Small intestine (tissue), 7 donors: ENCODE data around the gene MIX23. TPM values are rescaled to one million over a fixed set of nuclear protein-coding genes. Genes with fewer than 3 reads are reported as not detected.

Experiments
- DNase-seq, 2 donors: peaks; one replicate each; pipeline versions ENCODE4 v3.0.0 to v3.0.0-alpha.2; 2013
- FAIRE-seq: peaks from 2 replicates; lab custom pipeline; 2012; peaks lifted over from hg19 to GRCh38; lab: Jason Lieb, UNC
- H3K27ac ChIP-seq, 3 donors: one replicate each; pipeline ENCODE4 v1.5.1; 2013; ENCODE audit warnings: low read length in 2 of 3, mild to moderate bottlenecking in 2 of 3, control low read depth in 1 of 3, inconsistent platforms in 1 of 3, low read depth in 1 of 3, moderate library complexity in 1 of 3
- H3K27me3 ChIP-seq, 3 donors: one replicate each; pipeline ENCODE4 v1.6.1; 2013; ENCODE audit warnings: low read length in 3 of 3, inconsistent platforms in 1 of 3; ENCODE audit not compliant: control insufficient read depth in 3 of 3, insufficient read depth in 3 of 3
- H3K36me3 ChIP-seq, 3 donors: one replicate each; pipeline ENCODE4 v1.6.1; 2013; ENCODE audit warnings: low read length in 3 of 3, inconsistent platforms in 1 of 3, low read depth in 1 of 3, mild to moderate bottlenecking in 1 of 3, moderate library complexity in 1 of 3; ENCODE audit not compliant: control insufficient read depth in 3 of 3, insufficient read depth in 2 of 3
- H3K4me1 ChIP-seq, 3 donors: one replicate each; pipeline ENCODE4 v1.6.1; 2013; ENCODE audit warnings: low read length in 2 of 3, inconsistent platforms in 1 of 3, low read depth in 1 of 3, mild to moderate bottlenecking in 1 of 3, moderate library complexity in 1 of 3; ENCODE audit not compliant: control insufficient read depth in 3 of 3, insufficient read depth in 2 of 3
- H3K4me3 ChIP-seq, 3 donors: one replicate each; pipeline ENCODE4 v1.5.1; 2013; ENCODE audit warnings: low read length in 3 of 3, control low read depth in 1 of 3, inconsistent platforms in 1 of 3, low read depth in 1 of 3, mild to moderate bottlenecking in 1 of 3, moderate library complexity in 1 of 3
- H3K9me3 ChIP-seq, 2 donors: one replicate each; pipeline ENCODE4 v1.6.1; 2013; ENCODE audit warnings: low read depth in 1 of 2, low read length in 1 of 2; ENCODE audit not compliant: control insufficient read depth in 2 of 2, insufficient read depth in 1 of 2
- WGBS, 3 donors: extraction: QIAGEN DNeasy Blood & Tissue Kit; methylation state at CpG; one replicate each; pipeline ENCODE4 v1.1.7; 2013; 5-methylcytosine and 5-hydroxymethylcytosine counted together
- polyA plus RNA-seq, 4 donors: library from polyadenylated mRNA; stranded (reverse) in 3 of 4; unstranded in 1 of 4; fragments of 200-250 nt in 3 of 4; fragments of 120-200 nt in 1 of 4; gene quantifications; one replicate each; pipeline versions ENCODE4 v1.2.1 to v1.2.3, GENCODE V29; 2013
- donor health status: healthy with polysubstance abuse.
- donor health status: control.
- donor health status: control.
- donor health status: Bipolar disorder and iron deficiency.
- donor health status: healthy.

Gene MIX23
- polyA plus RNA-seq, 4 donors: 29.2 to 53.0 (median 45.8) TPM

DNA sequence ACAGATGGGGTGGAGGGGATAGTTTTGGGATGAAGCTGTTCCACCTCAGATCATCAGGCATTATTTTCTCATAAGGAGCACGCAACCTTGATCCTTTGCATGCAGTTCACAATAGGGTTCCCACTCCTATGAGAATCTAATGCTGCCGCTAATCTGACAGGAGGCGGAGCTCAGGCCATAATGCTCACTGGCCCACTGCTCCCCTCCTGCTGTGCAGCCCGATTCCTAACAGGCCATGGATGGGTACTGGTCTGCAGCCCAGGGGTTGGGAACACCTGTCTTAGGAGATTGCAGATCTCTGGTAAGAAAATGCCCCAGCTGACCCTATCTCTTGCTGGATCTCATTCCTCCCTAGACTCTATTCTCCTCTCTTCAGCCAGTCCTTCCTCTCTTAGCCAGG lies 51.1 kb downstream of the MIX23 start:
- H3K27ac ChIP-seq: no peak overlapping the region
- no peaks in the 10 kb centered on the region for H3K9me3 ChIP-seq

DNA sequence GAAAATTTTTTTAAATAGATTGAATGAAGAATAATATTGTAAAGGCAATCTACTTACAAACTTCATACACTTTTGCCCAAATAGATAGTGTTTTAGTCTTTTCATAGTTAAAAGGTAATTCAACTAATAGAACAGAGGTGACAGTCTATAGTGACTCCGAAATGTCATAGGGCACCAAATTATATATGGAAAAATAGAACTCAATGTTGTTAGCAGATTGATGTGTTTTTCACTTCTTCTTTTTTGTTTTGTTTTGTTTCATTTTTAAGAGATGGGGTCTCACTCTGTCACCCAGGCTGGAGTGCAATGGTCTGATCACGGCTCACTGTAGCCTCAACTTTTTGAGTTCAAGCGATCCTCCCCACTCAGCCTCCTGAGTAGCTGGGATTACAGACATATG lies 57.3 kb downstream of the MIX23 start:
- Histone ChIP-seq H3K27ac (no peak overlapping the region), H3K4me3 (no peak overlapping the region), H3K4me1 (no peaks in the 10 kb centered on the region), H3K9me3 (no peaks in the 10 kb centered on the region), H3K27me3 (no peaks in the 10 kb centered on the region), H3K36me3 (no peaks in the 10 kb centered on the region)
- no peak for DNase-seq
- no peak for FAIRE-seq
- 82 to 100% (median 94%) methylated on average over 3 of the region's 3 CpGs for WGBS, 3 donors

More for the DNA sequence above, 51.1 kb downstream of the MIX23 start:
- Histone ChIP-seq H3K27me3 (peaks cover 0 to 3% (median 0%) of the 10 kb centered on the region in 3 donors), H3K4me3 (no peak overlapping the region), H3K4me1 (no peaks in the 10 kb centered on the region), H3K36me3 (no peaks in the 10 kb centered on the region)
- no peak for DNase-seq
- FAIRE-seq: no peak
- 72 to 97% (median 85%) methylated on average over 4 of the region's 4 CpGs for WGBS, 3 donors

DNA sequence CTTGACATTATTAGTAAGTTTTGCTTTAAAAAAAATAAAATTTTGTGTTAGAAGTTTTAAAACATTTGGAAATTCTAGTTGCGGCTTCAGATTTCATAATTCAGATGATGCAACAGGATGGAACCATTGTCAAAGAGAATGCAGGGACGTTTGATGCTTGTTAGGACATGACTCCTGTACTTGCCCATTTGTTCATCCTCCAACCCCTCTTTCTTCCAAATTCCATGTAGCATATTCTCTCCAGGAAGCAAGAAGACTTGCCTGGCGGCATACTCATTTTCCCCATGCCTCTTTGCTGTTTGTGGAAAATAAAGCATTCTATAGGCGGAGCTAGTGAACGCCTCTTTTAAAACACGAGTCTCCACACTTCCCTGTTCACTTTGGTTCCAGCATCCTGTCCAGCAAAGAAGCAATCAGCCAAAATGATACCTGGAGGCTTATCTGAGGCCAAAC lies 58.1 kb downstream of the MIX23 start, which contains the start of gene CSTA:
TSS of gene CSTA (plus strand) at position 378 of the 453 bp plus-strand sequence. CDS start at position 423, 45 bp downstream.
- no peaks in the 10 kb centered on the region for H3K27me3 ChIP-seq
- WGBS, 3 donors: 60 to 69% (median 61%) methylated on average over 6 of the region's 6 CpGs
- no peaks in the 10 kb centered on the region for H3K4me1 ChIP-seq
- FAIRE-seq (no peak), DNase-seq (no peak)
- no peaks in the 10 kb centered on the region for H3K9me3 ChIP-seq
- no peak within 1 kb of the TSS for H3K27ac ChIP-seq
- no peaks in the 10 kb centered on the region for H3K36me3 ChIP-seq
- H3K4me3 ChIP-seq: no peak within 1 kb of the TSS

GRCh38 chr3:122322095-122323075 lies 60.6 kb downstream of the MIX23 start:
- DNase-seq (no peak), FAIRE-seq (no peak)
- no peaks in the 10 kb centered on the region for H3K27me3 ChIP-seq
- H3K36me3 ChIP-seq: no peaks in the 10 kb centered on the region
- H3K9me3 ChIP-seq: no peaks in the 10 kb centered on the region
- 58 to 61% (median 60%) methylated on average over 5 of the region's 5 CpGs for WGBS, 3 donors
- no peak overlapping the region for H3K4me3 ChIP-seq
- no peak overlapping the region for H3K27ac ChIP-seq
- H3K4me1 ChIP-seq: no peaks in the 10 kb centered on the region

- DNase-seq (no peak), FAIRE-seq (no peak)
- Histone ChIP-seq H3K4me1 (peaks cover 0 to 9% (median 0%) of the 10 kb centered on the region in 3 donors), H3K27me3 (no peaks in the 10 kb centered on the region), H3K4me3 (no peak overlapping the region), H3K9me3 (no peaks in the 10 kb centered on the region), H3K27ac (no peak overlapping the region), H3K36me3 (no peaks in the 10 kb centered on the region)
- 92 to 94% (median 93%) methylated on average over 2 of the region's 2 CpGs for WGBS, 3 donors
Measured at GRCh38 chr3:122318620-122319019, 64.4 kb downstream of the MIX23 start.

- FAIRE-seq: no peak
- H3K36me3 ChIP-seq: no peaks in the 10 kb centered on the region
- H3K4me1 ChIP-seq: peaks cover 0 to 9% (median 0%) of the 10 kb centered on the region in 3 donors
- DNase-seq: no peak
- H3K27me3 ChIP-seq: no peaks in the 10 kb centered on the region
- WGBS, 3 donors: 75 to 87% (median 82%) methylated on average over 5 of the region's 5 CpGs
- no peaks in the 10 kb centered on the region for H3K9me3 ChIP-seq
- H3K4me3 ChIP-seq: no peak overlapping the region
- no peak overlapping the region for H3K27ac ChIP-seq
Measured at GRCh38 chr3:122316368-122316767, 66.7 kb downstream of the MIX23 start.

- H3K4me1 ChIP-seq: peaks cover 0 to 9% (median 0%) of the 10 kb centered on the region in 3 donors
- H3K36me3 ChIP-seq: no peaks in the 10 kb centered on the region
- H3K27me3 ChIP-seq: no peaks in the 10 kb centered on the region
- DNase-seq: no peak
- WGBS, 3 donors: 64 to 73% (median 66%) methylated on average over 4 of the region's 4 CpGs
- FAIRE-seq: no peak
- no peak overlapping the region for H3K27ac ChIP-seq
- H3K9me3 ChIP-seq: no peaks in the 10 kb centered on the region
- no peak overlapping the region for H3K4me3 ChIP-seq
Measured at GRCh38 chr3:122315619-122316018, 67.4 kb downstream of the MIX23 start.

DNA sequence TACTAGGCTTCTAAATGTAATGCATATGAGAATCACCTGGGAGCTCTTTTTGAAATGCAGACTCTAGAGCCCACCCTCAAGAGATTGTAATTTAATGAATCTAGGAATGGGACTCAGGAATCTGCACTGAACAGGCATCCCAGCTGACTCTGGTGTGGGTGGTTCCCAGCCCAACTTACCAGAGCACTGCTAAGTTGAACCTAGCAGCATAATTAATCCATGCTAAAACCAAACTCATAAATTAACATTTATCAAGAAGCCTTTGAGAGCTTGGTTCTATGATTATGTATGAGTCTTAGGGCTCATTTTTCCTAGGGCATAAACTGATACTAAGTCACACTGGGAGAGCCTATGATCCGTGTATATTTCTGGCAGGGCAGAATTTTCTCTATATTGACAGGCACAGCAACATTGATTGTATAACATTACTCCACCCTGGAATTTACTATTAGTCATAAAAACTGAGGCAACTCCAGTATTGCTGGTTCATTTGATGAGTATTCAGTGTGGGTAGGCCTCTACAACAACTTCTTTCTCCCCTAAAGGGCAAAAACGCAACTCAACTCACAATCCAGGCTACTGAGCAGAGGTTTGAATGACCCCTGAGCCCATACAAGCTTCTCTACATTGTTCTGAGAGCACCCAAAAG lies 68.7 kb downstream of the MIX23 start:
- FAIRE-seq: no peak
- no peak overlapping the region for H3K27ac ChIP-seq
- WGBS, 3 donors: 45 to 71% (median 65%) methylated on average over 2 of the region's 2 CpGs

More for the DNA sequence above, 68.7 kb downstream of the MIX23 start:
- Histone ChIP-seq H3K36me3 (no peaks in the 10 kb centered on the region), H3K4me3 (no peak overlapping the region), H3K27me3 (no peaks in the 10 kb centered on the region), H3K9me3 (no peaks in the 10 kb centered on the region), H3K4me1 (peaks cover 0 to 9% (median 0%) of the 10 kb centered on the region in 3 donors)
- DNase-seq: peak; percentile 42 to 56
